ENCODE data around the gene CEPT1.
A peak's percentile ranks its signal among the peaks of the same experiment; 100 is the strongest.

CEPT1 gene

DNA sequence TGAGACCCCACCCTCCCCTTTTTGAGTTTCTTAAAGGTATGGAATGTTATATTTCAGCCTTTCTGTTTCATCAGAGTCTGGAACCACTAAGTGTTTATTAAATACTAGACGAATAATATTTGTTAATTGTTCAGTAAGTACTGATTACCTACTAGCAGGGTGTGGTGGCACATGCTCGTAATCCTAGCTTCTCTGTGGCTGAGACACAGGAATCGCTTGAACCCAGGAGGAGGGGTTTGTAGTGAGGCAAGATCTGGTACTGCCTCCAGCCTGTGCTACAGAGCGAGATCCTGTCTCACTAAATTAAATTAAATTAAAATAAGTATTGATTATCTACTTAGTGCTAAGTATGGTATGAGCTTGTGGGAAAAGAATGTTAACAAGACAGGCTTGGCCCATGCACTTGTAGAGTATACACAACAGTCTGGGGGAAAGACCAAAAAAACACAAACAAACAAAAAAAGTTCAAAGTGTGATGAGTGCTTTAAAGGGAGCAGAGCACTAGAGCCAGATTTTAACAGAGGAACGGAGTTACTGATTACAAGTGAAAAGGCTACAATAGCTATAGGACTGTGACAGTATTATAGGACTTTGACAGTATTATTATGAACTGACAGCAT, 2.4 kb downstream of the CEPT1 start:
- DNase-seq (no peak), ATAC-seq (ENCODE audit: insufficient read depth, low read depth) (no peak)
- no peak for TF ChIP-seq EZH2 (IDR thresholded peaks at IDR 0.05; ENCODE audit: borderline replicate concordance, low read depth, low read length, severe bottlenecking)
- TF ChIP-seq, protein P1, sequence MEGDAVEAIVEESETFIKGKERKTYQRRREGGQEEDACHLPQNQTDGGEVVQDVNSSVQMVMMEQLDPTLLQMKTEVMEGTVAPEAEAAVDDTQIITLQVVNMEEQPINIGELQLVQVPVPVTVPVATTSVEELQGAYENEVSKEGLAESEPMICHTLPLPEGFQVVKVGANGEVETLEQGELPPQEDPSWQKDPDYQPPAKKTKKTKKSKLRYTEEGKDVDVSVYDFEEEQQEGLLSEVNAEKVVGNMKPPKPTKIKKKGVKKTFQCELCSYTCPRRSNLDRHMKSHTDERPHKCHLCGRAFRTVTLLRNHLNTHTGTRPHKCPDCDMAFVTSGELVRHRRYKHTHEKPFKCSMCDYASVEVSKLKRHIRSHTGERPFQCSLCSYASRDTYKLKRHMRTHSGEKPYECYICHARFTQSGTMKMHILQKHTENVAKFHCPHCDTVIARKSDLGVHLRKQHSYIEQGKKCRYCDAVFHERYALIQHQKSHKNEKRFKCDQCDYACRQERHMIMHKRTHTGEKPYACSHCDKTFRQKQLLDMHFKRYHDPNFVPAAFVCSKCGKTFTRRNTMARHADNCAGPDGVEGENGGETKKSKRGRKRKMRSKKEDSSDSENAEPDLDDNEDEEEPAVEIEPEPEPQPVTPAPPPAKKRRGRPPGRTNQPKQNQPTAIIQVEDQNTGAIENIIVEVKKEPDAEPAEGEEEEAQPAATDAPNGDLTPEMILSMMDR (IDR thresholded peaks at IDR 0.05; ENCODE audit: borderline replicate concordance, extremely low read depth, low read length, poor library complexity, severe bottlenecking) = no peak
- H4K20me1 ChIP-seq (ENCODE audit: insufficient read depth, low read length) = peaks cover 23% of the 10 kb centered on the region
- no peaks in the 10 kb centered on the region for H3K27me3 ChIP-seq (ENCODE audit: insufficient read depth, low read length, poor library complexity)
- peaks cover 18% of the 10 kb centered on the region for H3K36me3 ChIP-seq (ENCODE audit: insufficient read depth, low read length)
- no peak overlapping the region for H2AFZ ChIP-seq (ENCODE audit: low read depth, low read length)
- H3K4me1 ChIP-seq (ENCODE audit: insufficient read depth, low read length) = peaks cover 63% of the 10 kb centered on the region
- no peaks in the 10 kb centered on the region for H3K9me3 ChIP-seq (ENCODE audit: insufficient read depth, low read length, severe bottlenecking)
- peak overlapping the region; percentile 88 for H3K4me2 ChIP-seq (ENCODE audit: insufficient read depth, low read length)
- H3K27ac ChIP-seq (ENCODE audit: low read length) = 0 out of 2 replicates have a peak overlapping the region, but pooled peaks have one; percentile 21
- peak overlapping the region; percentile 89 to 90; a peak in 2 of 4 replicates for H3K4me3 ChIP-seq (ENCODE audit: low read depth in 1 of 2, low read length in 2 of 2)
- H3K9ac ChIP-seq (ENCODE audit: low read depth, low read length) = peak overlapping the region; percentile 67
- H3K79me2 ChIP-seq (ENCODE audit: insufficient read depth, low read length) = peaks cover 98% of the 10 kb centered on the region

DNA sequence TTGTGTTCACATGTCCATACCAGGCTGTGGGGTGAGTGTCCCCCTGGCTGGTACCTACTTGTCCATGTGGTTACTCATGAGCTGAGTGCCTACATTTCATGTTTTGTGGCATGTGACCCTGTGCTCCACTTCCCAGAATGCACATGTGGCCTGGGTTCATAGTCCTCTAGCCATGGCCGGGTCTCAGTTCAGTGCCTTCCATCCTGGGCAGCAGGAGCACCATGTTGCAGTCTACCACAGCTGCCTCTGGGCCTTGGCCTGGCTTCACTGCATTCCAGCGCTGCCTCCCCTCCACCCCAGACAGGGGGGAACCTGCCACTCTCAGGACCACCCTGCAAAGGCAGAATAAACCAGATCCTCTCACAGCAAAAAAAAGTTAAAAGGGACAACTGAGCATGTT, 5.5 kb downstream of the CEPT1 start:
- ATAC-seq (ENCODE audit: insufficient read depth, low read depth) = 0 out of 3 replicates have a peak, but pooled peaks have one; percentile 35
- H3K79me2 ChIP-seq (ENCODE audit: insufficient read depth, low read length) = peaks cover 100% of the 10 kb centered on the region
- H3K4me3 ChIP-seq (ENCODE audit: low read depth in 1 of 2, low read length in 2 of 2) = 0 out of 4 replicates have a peak overlapping the region, but pooled peaks of 1 of the 2 experiments have one; percentile 10
- H3K9ac ChIP-seq (ENCODE audit: low read depth, low read length) = no peak overlapping the region
- no peaks in the 10 kb centered on the region for H3K27me3 ChIP-seq (ENCODE audit: insufficient read depth, low read length, poor library complexity)
- peak overlapping the region; percentile 41 for H3K27ac ChIP-seq (ENCODE audit: low read length)
- no peak for DNase-seq
- peaks cover 62% of the 10 kb centered on the region for H3K4me1 ChIP-seq (ENCODE audit: insufficient read depth, low read length)
- H2AFZ ChIP-seq (ENCODE audit: low read depth, low read length) = no peak overlapping the region
- peaks cover 23% of the 10 kb centered on the region for H4K20me1 ChIP-seq (ENCODE audit: insufficient read depth, low read length)
- no peak for TF ChIP-seq EZH2 (IDR thresholded peaks at IDR 0.05; ENCODE audit: borderline replicate concordance, low read depth, low read length, severe bottlenecking)
- TF ChIP-seq, protein P1 (IDR thresholded peaks at IDR 0.05; ENCODE audit: borderline replicate concordance, extremely low read depth, low read length, poor library complexity, severe bottlenecking) = no peak
- H3K4me2 ChIP-seq (ENCODE audit: insufficient read depth, low read length) = peak overlapping the region; percentile 36; the same call in 1 of the 2 replicates
- no peaks in the 10 kb centered on the region for H3K9me3 ChIP-seq (ENCODE audit: insufficient read depth, low read length, severe bottlenecking)
- H3K36me3 ChIP-seq (ENCODE audit: insufficient read depth, low read length) = peaks cover 41% of the 10 kb centered on the region

DNA sequence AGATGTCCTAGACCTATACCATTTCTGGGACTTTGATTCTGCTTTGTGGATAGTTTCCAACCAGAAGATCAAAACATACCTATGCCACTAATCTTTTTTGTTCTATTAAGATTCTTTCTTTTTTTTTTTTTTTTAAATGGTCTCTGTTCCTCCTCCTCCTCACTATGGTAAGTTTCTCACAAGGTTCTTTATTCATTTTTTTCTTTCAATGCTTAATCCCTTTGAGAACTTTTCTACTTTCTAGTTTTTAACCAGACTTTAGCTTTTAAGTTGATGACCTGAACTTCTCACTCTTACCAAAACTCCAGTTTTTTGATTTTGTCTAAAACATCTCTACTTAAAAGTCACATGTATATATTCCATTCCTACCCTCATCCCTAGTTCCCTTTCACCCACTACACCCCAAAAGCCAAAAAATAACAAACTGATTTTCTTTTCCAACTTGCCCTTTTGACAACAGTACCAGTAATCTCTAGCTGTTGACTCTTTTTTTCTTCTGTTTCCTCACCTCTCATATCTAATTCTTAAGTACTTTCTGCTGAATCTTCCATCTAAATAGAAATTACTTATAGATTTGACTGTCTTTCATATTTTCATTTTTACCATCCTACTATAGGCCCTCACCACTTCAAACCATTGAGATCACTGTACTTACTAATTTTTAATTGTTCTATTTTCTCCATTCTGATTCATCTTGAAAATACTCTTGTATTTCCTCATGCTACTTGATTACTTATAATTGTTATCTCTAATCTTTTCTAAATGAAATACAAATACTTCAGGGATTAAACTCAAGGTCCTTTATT, 6.1 kb downstream of the CEPT1 start:
- H3K36me3 ChIP-seq (ENCODE audit: insufficient read depth, low read length) = peaks cover 47% of the 10 kb centered on the region
- no peaks in the 10 kb centered on the region for H3K27me3 ChIP-seq (ENCODE audit: insufficient read depth, low read length, poor library complexity)
- peak overlapping the region; percentile 36; the same call in 1 of the 2 replicates for H3K4me2 ChIP-seq (ENCODE audit: insufficient read depth, low read length)
- H3K9ac ChIP-seq (ENCODE audit: low read depth, low read length) = no peak overlapping the region
- H3K4me1 ChIP-seq (ENCODE audit: insufficient read depth, low read length) = peaks cover 63% of the 10 kb centered on the region
- TF ChIP-seq, protein P1 (IDR thresholded peaks at IDR 0.05; ENCODE audit: borderline replicate concordance, extremely low read depth, low read length, poor library complexity, severe bottlenecking) = no peak
- TF ChIP-seq EZH2 (IDR thresholded peaks at IDR 0.05; ENCODE audit: borderline replicate concordance, low read depth, low read length, severe bottlenecking) = no peak
- H3K9me3 ChIP-seq (ENCODE audit: insufficient read depth, low read length, severe bottlenecking) = no peaks in the 10 kb centered on the region
- no peak overlapping the region for H3K4me3 ChIP-seq (ENCODE audit: low read depth in 1 of 2, low read length in 2 of 2)
- peaks cover 100% of the 10 kb centered on the region for H3K79me2 ChIP-seq (ENCODE audit: insufficient read depth, low read length)
- DNase-seq (no peak), ATAC-seq (ENCODE audit: insufficient read depth, low read depth) (no peak)
- H4K20me1 ChIP-seq (ENCODE audit: insufficient read depth, low read length) = peaks cover 17% of the 10 kb centered on the region
- H3K27ac ChIP-seq (ENCODE audit: low read length) = no peak overlapping the region; the same call in 1 of the 2 replicates
- no peak overlapping the region for H2AFZ ChIP-seq (ENCODE audit: low read depth, low read length)
